Mesenchymal stem cell (in vitro differentiated cells and primary cell): Measurements from ENCODE around the gene CD8B2.
"Not testable (repeated sequence)": the region's sequence is repeated elsewhere in the genome, so short reads cannot be mapped to it uniquely, and the experiment has no call there.

Source experiments
- DNase-seq: peaks from one replicate; pipeline ENCODE4 v3.0.0-alpha.2; 2013
- H2AFZ ChIP-seq: one replicate; pipeline ENCODE4 v1.6.1; 2013; ENCODE audit warnings: low read depth, mild to moderate bottlenecking, control low read depth, inconsistent platforms, low read length, moderate library complexity
- H2AK5ac ChIP-seq: 2 replicates; pipeline ENCODE4 v1.6.1; 2013; ENCODE audit warnings: low read length, moderate library complexity, mild to moderate bottlenecking, inconsistent platforms; ENCODE audit not compliant: severe bottlenecking
- H2BK120ac ChIP-seq: one replicate; pipeline ENCODE4 v1.6.1; 2013; ENCODE audit warnings: low read depth, mild to moderate bottlenecking, inconsistent platforms, low read length, moderate library complexity
- H2BK12ac ChIP-seq, 2 experiments: one replicate each; pipeline ENCODE4 v1.6.1; 2013; ENCODE audit warnings: inconsistent platforms in 2 of 2, low read length in 2 of 2, mild to moderate bottlenecking in 2 of 2, moderate library complexity in 2 of 2, control low read depth in 1 of 2
- H2BK15ac ChIP-seq: one replicate; pipeline ENCODE4 v1.6.1; 2013; ENCODE audit warnings: mild to moderate bottlenecking, low read depth, inconsistent platforms; ENCODE audit not compliant: poor library complexity, severe bottlenecking
- H2BK5ac ChIP-seq: 2 replicates; pipeline ENCODE4 v1.6.1; 2013; ENCODE audit warnings: low read depth, mild to moderate bottlenecking, low read length, control low read depth, inconsistent platforms; ENCODE audit not compliant: poor library complexity, severe bottlenecking
- H3K14ac ChIP-seq, 2 experiments: one replicate each; pipeline ENCODE4 v1.6.1; 2013; ENCODE audit warnings: inconsistent platforms in 2 of 2, low read length in 2 of 2, control low read depth in 1 of 2, mild to moderate bottlenecking in 1 of 2, moderate library complexity in 1 of 2
- H3K18ac ChIP-seq, 2 experiments: one replicate each; pipeline ENCODE4 v1.6.1; 2013; ENCODE audit warnings: inconsistent platforms in 2 of 2, low read length in 2 of 2, control low read depth in 1 of 2, low read depth in 1 of 2, mild to moderate bottlenecking in 1 of 2
- H3K23ac ChIP-seq, 2 experiments: one replicate each; pipeline ENCODE4 v1.6.1; 2013; ENCODE audit warnings: inconsistent platforms in 2 of 2, low read length in 2 of 2, mild to moderate bottlenecking in 2 of 2, moderate library complexity in 2 of 2, control low read depth in 1 of 2
- H3K27ac ChIP-seq: 2 replicates; pipeline ENCODE4 v1.5.1; 2013; ENCODE audit warnings: mild to moderate bottlenecking, moderate library complexity, low read length, control low read depth, inconsistent platforms; ENCODE audit not compliant: poor library complexity, severe bottlenecking
- H3K27me3 ChIP-seq, 2 experiments: 2 replicates each; pipeline versions ENCODE4 v1.6.1 to v1.7.0; 2013; ENCODE audit warnings: low read length in 2 of 2, mild to moderate bottlenecking in 2 of 2, moderate library complexity in 2 of 2, control low read depth in 1 of 2, inconsistent platforms in 1 of 2; ENCODE audit not compliant: control insufficient read depth in 1 of 2, insufficient read depth in 1 of 2
- H3K36me3 ChIP-seq, 2 experiments: 2 replicates each; pipeline versions ENCODE4 v1.6.1 to v1.7.0; 2013; ENCODE audit warnings: low read length in 2 of 2, control low read depth in 1 of 2, inconsistent platforms in 1 of 2, low read depth in 1 of 2, mild to moderate bottlenecking in 1 of 2; ENCODE audit not compliant: insufficient read depth in 2 of 2, control insufficient read depth in 1 of 2
- H3K4ac ChIP-seq, 2 experiments: one replicate each; pipeline ENCODE4 v1.6.1; 2013; ENCODE audit warnings: inconsistent platforms in 2 of 2, low read length in 2 of 2, mild to moderate bottlenecking in 2 of 2, moderate library complexity in 2 of 2, control low read depth in 1 of 2, low read depth in 1 of 2
- H3K4me1 ChIP-seq: 2 replicates; pipeline ENCODE4 v1.6.1; 2013; ENCODE audit warnings: low read depth, low read length, control low read depth; ENCODE audit not compliant: control insufficient read depth, insufficient read depth
- H3K4me2 ChIP-seq: 2 replicates; pipeline ENCODE4 v1.6.1; 2013; ENCODE audit warnings: low read length, mild to moderate bottlenecking, inconsistent platforms; ENCODE audit not compliant: poor library complexity, severe bottlenecking
- H3K4me3 ChIP-seq, 2 experiments: 2 replicates each; pipeline versions ENCODE4 v1.5.1 to v1.7.0; 2013; ENCODE audit warnings: low read length in 2 of 2, mild to moderate bottlenecking in 2 of 2, control low read depth in 1 of 2, low read depth in 1 of 2; ENCODE audit not compliant: insufficient read depth in 1 of 2
- H3K79me1 ChIP-seq: replicated peaks from 2 replicates; pipeline ENCODE4 v1.6.1; 2013; ENCODE audit warnings: mild to moderate bottlenecking, control low read depth, low read length, inconsistent platforms; ENCODE audit not compliant: poor library complexity, severe bottlenecking
- H3K9ac ChIP-seq: 2 replicates; pipeline ENCODE4 v1.7.0; 2013; ENCODE audit warnings: mild to moderate bottlenecking, low read length, moderate library complexity
- H3K9me3 ChIP-seq: 2 replicates; pipeline ENCODE4 v1.7.0; 2013; ENCODE audit warnings: mild to moderate bottlenecking, low read length; ENCODE audit not compliant: control insufficient read depth
- H4K8ac ChIP-seq: one replicate; pipeline ENCODE4 v1.6.1; 2013; ENCODE audit warnings: inconsistent platforms, mild to moderate bottlenecking, low read length, moderate library complexity
- H4K91ac ChIP-seq: one replicate; pipeline ENCODE4 v1.6.1; 2013; ENCODE audit warnings: mild to moderate bottlenecking, low read length, inconsistent platforms
- WGBS: methylation state at CpG from one replicate; pipeline ENCODE4 v1.1.7; 2013; ENCODE audit warnings: mixed read lengths; 5-methylcytosine and 5-hydroxymethylcytosine counted together

CD8B2 gene

GRCh38 chr2:106566484-106566883 lies 79.3 kb downstream of the CD8B2 start:
- not testable (repeated sequence) for H2BK12ac ChIP-seq, H2BK5ac ChIP-seq, H2AK5ac ChIP-seq, H4K8ac ChIP-seq, H3K23ac ChIP-seq, H2BK15ac ChIP-seq, H3K27ac ChIP-seq, H3K79me1 ChIP-seq, H3K36me3 ChIP-seq, H4K91ac ChIP-seq, H3K4ac ChIP-seq, H3K9me3 ChIP-seq, H3K4me2 ChIP-seq, H3K14ac ChIP-seq, H3K9ac ChIP-seq, H3K18ac ChIP-seq, H3K4me1 ChIP-seq, DNase-seq, H2AFZ ChIP-seq, H3K4me3 ChIP-seq, H2BK120ac ChIP-seq
- peaks cover 14 to 18% of the 10 kb centered on the region in 2 experiments for H3K27me3 ChIP-seq

GRCh38 chr2:106570316-106570715 lies 83.2 kb downstream of the CD8B2 start:
- peaks cover 13 to 14% of the 10 kb centered on the region in 2 experiments for H3K27me3 ChIP-seq
- no peak overlapping the region for H3K4me2 ChIP-seq
- no peak overlapping the region for H4K91ac ChIP-seq
- H3K36me3 ChIP-seq = no peaks in the 10 kb centered on the region
- no peak for DNase-seq
- H2AK5ac ChIP-seq = no peak overlapping the region
- 78% methylated on average over 3 of the region's 3 CpGs for WGBS
- no peak overlapping the region for H3K4ac ChIP-seq
- H2BK120ac ChIP-seq = no peak overlapping the region
- H3K27ac ChIP-seq = no peak overlapping the region
- no peak overlapping the region for H3K14ac ChIP-seq
- no peak overlapping the region for H4K8ac ChIP-seq
- H3K23ac ChIP-seq = no peak overlapping the region
- H2BK12ac ChIP-seq = no peak overlapping the region
- H2AFZ ChIP-seq = no peak overlapping the region
- no peak overlapping the region for H2BK15ac ChIP-seq
- no peak overlapping the region for H2BK5ac ChIP-seq
- no peak overlapping the region for H3K4me3 ChIP-seq
- H3K4me1 ChIP-seq = peaks cover 2% of the 10 kb centered on the region
- H3K9ac ChIP-seq = no peak overlapping the region
- H3K9me3 ChIP-seq = no peaks in the 10 kb centered on the region
- H3K79me1 ChIP-seq = no peaks in the 10 kb centered on the region
- no peak overlapping the region for H3K18ac ChIP-seq
